GM19467 (cell line): ENCODE results near the gene SNHG17.
A peak's percentile ranks its signal among the peaks of the same experiment; 100 is the strongest.
"Not testable (repeated sequence)": the region's sequence is repeated elsewhere in the genome, so short reads cannot be mapped to it uniquely, and the experiment has no call there.

Experiments used
- ATAC-seq: cut with Tn5 transposase; IDR thresholded peaks from one replicate; pipeline ENCODE4 v1.9.1; 2021; ENCODE audit warnings: mild to moderate bottlenecking, moderate library complexity; ENCODE audit not compliant: unreplicated experiment

SNHG17 gene

DNA sequence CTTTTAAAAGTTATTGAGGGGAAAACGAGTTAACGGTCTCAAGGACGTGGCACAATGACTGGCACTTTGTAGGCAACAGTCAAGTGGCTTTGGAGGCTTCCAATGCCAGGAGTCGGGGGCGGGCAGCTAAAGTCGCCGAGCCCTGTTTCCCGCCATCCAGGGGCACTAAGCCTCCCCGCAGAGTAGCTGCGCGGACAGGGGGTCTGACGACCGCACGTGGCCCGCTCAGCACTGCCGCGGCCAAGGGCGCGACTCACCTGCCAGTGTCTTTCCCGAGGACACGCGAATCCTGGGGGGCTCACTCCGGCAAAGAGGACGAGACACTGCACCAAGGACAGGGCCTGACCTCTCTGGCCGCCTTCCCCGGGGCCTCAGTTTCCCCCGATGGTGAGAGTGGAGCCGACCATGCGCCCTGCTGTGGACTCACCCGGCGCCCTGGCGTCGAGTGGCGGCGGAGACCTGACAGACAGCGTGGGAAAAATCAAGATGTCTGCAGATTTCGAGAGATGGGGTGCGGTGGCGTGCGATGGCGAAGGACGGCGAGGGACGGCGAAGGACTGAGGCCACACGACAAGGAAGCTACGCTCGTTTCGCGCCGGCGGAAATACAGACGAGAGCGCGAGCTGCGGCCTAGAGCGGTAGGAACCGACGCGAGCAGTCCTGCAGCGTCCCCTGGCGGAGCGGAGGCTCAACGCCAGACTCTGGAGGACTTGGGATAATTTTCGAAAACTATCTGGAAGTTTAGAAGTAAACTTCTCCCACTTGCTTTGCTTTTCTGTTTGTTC is at the start of gene SNHG17:
TSS of gene SNHG17 (minus strand) at position 559 of the 785 bp plus-strand sequence.
- peak; percentile 73 for ATAC-seq

GRCh38 chr20:38479596-38479995 is 44.5 kb upstream of the SNHG17 start:
- ATAC-seq: no peak

- no peak for ATAC-seq
Measured at GRCh38 chr20:38477747-38478146, 42.6 kb upstream of the SNHG17 start.

- ATAC-seq: no peak
Measured at GRCh38 chr20:38473367-38473795, 38.3 kb upstream of the SNHG17 start.

GRCh38 chr20:38472513-38473366 is 37.6 kb upstream of the SNHG17 start, which contains the start of gene RALGAPB:
RALGAPB (plus strand) TSS chr20:38472843; CDS start chr20:38488433, 15,590 bp downstream.
- ATAC-seq: peak; percentile 91

DNA sequence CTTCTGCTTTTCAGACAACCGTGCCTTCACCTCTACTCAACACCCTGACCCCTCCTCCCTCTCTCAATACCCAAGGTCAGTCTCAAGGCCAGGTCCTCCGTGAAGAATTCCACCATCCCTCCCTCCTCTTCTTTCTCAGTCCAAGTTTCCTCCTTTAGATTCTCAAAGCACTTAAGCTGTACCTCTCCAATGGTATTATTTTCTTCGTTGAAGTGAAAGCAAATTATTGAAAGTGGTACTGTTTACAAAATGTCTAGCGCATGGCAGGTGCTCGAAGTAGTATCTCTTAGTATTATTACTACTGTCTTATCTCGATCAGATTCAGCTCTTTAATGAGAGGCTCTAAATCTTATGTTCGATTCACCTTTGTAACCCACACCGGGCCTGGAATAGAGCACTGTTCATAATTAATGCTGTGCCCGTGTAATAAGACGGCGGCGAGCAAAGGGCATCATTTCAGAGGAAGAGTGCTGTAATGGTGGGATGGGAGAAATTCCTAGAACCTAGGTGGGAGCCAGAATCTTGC is 36.9 kb upstream of the SNHG17 start:
- ATAC-seq: peak; percentile 1

DNA sequence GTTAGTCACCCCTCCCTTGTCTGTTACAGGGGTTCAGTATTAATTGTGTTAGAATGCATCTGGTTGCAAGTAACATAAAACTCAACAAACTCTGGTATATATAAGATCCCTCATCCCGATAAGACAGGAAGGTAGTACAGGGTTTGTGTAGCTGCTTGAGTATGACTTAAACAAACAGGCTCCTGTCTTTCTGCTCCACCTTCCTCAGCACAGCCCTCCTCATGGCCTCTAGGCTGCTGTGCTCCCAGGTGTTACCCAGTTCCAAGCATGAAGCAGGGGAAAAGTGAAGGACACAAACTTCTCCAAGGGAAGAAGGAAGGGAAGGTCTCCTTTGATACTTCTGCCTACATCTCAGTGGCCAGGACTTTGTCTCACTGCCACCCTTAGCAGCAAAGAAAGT is 36.1 kb upstream of the SNHG17 start:
- no peak for ATAC-seq

GRCh38 chr20:38466983-38467382 is 31.9 kb upstream of the SNHG17 start:
- no peak for ATAC-seq

DNA sequence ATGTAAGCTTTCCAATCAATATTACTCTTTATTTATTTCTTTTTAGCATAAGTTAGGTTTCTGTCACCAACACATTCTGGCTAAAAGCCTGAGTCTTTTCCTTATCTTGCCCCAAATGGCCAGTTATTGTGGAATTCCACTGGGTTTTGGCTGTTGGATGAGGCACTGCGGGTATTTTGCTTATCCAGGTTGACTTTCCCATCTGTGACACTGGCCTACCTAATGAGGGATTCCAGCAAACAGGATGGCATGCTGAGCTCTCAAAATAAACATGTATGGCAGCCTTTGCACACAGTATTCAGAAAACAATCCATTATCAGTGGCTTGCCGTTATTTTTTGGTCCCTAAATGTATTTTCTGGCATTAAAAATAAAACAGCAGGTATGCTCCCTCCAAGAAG is 31.0 kb upstream of the SNHG17 start:
- no peak for ATAC-seq

GRCh38 chr20:38461569-38461968 is 26.4 kb upstream of the SNHG17 start:
- ATAC-seq: not testable (repeated sequence)

DNA sequence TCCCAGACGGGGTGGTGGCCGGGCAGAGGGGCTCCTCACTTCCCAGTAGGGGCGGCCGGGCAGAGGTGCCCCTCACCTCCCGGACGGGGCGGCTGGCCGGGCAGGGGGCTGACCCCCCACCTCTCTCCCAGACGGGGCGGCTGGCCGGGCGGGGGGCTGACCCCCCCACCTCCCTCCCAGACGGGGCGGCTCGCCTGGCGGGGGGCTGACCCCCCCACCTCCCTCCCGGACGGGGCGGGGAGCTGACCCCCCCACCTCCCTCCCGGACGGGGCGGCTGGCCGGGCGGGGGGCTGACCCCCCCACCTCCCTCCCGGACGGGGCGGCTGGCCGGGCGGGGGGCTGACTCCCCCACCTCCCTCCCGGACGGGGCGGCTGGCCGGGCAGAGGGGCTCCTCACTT is 26.0 kb upstream of the SNHG17 start:
- not testable (repeated sequence) for ATAC-seq

DNA sequence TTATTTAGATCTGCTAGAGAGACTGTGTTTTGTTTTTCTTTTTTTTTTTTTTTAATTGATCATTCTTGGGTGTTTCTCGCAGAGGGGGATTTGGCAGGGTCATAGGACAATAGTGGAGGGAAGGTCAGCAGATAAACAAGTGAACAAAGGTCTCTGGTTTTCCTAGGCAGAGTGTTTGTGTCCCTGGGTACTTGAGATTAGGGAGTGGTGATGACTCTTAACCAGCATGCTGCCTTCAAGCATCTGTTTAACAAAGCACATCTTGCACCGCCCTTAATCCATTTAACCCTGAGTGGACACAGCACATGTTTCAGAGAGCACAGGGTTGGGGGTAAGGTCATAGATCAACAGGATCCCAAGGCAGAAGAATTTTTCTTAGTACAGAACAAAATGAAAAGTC is 25.5 kb upstream of the SNHG17 start:
- ATAC-seq: not testable (repeated sequence)

GRCh38 chr20:38460040-38460623 is 25.0 kb upstream of the SNHG17 start:
- no peak for ATAC-seq

GRCh38 chr20:38458314-38458713 is 23.2 kb upstream of the SNHG17 start:
- ATAC-seq: no peak

DNA sequence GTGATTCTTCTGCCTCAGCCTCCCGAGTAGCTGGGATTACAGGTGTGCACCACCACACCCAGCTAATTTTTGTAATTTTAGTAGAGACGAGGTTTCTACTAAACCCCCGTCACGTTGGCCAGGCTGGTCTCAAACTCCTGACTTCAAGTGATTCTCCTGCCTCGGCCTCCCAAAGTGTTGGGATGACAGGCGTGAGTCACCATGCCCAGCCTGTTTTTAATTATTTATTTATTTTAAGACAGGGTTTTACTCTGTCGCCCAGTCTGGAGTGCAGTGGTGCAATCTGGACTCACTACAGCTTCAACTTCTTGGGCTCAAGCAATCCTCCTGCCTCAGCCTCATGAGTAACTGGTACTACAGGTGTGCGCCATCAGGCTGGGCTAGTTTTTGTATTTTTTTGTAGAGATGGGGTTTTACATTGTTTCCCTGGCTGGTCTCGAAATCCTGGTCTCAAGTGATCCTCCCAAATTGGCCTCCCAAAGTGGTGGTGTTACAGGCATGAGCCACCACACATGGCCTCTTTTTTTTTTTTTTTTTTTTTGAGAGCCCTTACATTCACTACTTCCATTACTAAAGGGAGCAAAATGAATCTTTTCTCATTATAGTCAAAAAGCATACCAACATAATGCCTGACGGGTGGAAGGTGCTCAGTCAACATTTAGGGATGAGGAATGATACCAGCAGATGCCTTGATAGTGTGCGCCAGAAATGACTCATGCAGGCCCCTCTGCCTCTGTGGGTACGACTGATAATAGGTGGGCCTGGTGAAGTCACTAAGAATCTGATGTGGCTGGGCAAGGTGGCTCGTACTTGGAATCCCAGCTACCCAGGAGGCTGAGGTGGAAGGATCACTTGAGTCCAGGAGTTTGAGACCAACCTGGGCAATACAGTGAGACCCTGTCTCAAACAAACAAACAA is 19.7 kb upstream of the SNHG17 start:
- no peak for ATAC-seq

GRCh38 chr20:38453941-38454340 is 18.8 kb upstream of the SNHG17 start:
- peak; percentile 66 for ATAC-seq

GRCh38 chr20:38452880-38453624 is 17.9 kb upstream of the SNHG17 start:
- no peak for ATAC-seq

- no peak for ATAC-seq
Measured at GRCh38 chr20:38450412-38450975, 15.4 kb upstream of the SNHG17 start.

DNA sequence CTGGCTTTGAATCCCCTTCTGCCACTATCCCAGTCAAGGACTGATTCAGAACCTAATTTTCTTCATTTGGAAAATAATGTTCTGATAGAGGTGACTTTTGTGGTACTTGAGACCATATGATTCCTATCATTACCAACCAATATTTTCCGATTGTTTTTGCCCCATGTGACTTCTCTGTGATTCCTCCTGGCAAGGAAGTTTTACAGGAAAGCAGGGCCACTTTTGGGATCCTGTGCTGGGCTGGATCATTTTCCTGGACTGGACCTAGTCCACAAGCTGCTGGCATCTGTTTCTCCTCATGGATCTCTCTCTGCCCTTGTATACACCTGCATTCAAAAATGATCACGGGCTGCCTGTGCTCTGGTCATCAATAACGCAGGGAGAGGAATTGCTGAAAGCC is 13.9 kb upstream of the SNHG17 start:
- ATAC-seq: no peak
